ENCODE data around the gene ZW10. TPM values are rescaled to one million over a fixed set of nuclear protein-coding genes. Genes with fewer than 3 reads are reported as not detected.

ZW10 gene
- total and polyA plus RNA-seq, 2 of the 13 experiments (the other 11 are each of a cell fraction or from before 2014, with no cell fraction given) = 5.8 to 31.3 TPM

DNA sequence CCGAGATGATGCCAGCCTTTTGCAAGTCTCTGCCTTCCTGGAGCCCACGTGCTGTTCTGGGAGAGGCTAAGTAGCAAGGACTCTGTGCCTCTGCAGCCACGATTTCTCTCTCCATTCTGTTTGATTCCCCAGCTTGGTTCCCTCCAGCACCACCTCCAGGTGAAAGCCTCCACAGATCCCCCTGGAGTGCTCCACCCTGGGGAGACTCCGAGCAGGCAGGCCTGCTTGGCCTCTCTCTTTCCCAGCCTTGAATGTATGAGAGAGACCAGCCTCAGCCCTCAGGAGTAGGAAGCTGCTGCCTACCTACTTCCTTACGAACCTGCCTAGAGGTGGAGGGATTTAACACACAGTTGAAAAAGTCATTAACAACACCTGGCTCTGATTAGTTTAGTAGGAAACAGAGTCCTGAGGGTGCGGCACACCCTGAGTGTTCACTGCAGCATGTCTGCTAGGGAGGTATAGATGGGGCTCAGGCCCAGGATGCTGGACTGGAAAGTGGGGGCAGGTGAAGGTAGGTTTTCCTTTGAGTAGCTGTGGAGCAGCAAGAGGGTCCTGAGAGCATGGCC lies 89.9 kb downstream of the ZW10 start:
- no peak for FAIRE-seq
- Histone ChIP-seq H3K4me3 (replicated peaks in 1 of 3; ENCODE audit: insufficient read depth in 1 of 3, low read depth in 2 of 3, low read length in 3 of 3) (no peak overlapping the region), H3K27me3 (ENCODE audit: control insufficient read depth in 1 of 2, insufficient read depth in 2 of 2, low read length in 2 of 2) (peaks cover 0 to 21% of the 10 kb centered on the region in 2 experiments; a peak in 2 of 5 replicates), H3K9ac (ENCODE audit: insufficient read depth, low read depth, low read length) (no peak overlapping the region), H4K20me1 (ENCODE audit: insufficient read depth, low read length) (no peaks in the 10 kb centered on the region), H3K79me2 (ENCODE audit: insufficient read depth, low read length) (no peaks in the 10 kb centered on the region), H3K27ac (ENCODE audit: extremely low read length, insufficient read depth, low read length) (no peak overlapping the region), H3K36me3 (replicated peaks in 1 of 2; ENCODE audit: control insufficient read depth in 1 of 2, insufficient read depth in 2 of 2, low read length in 2 of 2) (no peaks in the 10 kb centered on the region), H3K4me2 (ENCODE audit: low read depth, low read length) (no peak overlapping the region), H3K4me1 (ENCODE audit: insufficient read depth, low read length) (no peaks in the 10 kb centered on the region), H2AFZ (ENCODE audit: low read length) (no peak overlapping the region), H3K9me3 (ENCODE audit: low read length) (no peaks in the 10 kb centered on the region)
- no peak for TF ChIP-seq SMARCC2 (IDR thresholded peaks at IDR 0.05)
- TF ChIP-seq HNRNPUL1 (IDR thresholded peaks at IDR 0.05; ENCODE audit: low read depth, low read length) = no peak
- no peak for TF ChIP-seq ZNF615 (CRISPR knock-in tag; IDR thresholded peaks at IDR 0.05; ENCODE audit: borderline replicate concordance)
- TF ChIP-seq ZNF496 (CRISPR knock-in tag; IDR thresholded peaks at IDR 0.05; ENCODE audit: insufficient replicate concordance) = no peak
- no peak for TF ChIP-seq HIC2 (CRISPR knock-in tag; IDR thresholded peaks at IDR 0.05; ENCODE audit: low read depth)
- TF ChIP-seq ZBTB1 (CRISPR knock-in tag; IDR thresholded peaks at IDR 0.05; ENCODE audit: borderline replicate concordance) = no peak
- TF ChIP-seq BCLAF1 (IDR thresholded peaks at IDR 0.05) = no peak
- TF ChIP-seq NFYB (CRISPR knock-in tag; IDR thresholded peaks at IDR 0.05) = no peak
- TF ChIP-seq WIZ (CRISPR knock-in tag; IDR thresholded peaks at IDR 0.05) = no peak
- TF ChIP-seq ZNF720 (CRISPR knock-in tag; IDR thresholded peaks at IDR 0.05) = no peak
- no peak for TF ChIP-seq CBX2 (IDR thresholded peaks at IDR 0.05; ENCODE audit: low read depth, low read length)
- TF ChIP-seq CBX2 (CRISPR knock-in tag; IDR thresholded peaks at IDR 0.05; ENCODE audit: low read depth) = no peak
- no peak for TF ChIP-seq ZNF784 (CRISPR knock-in tag; IDR thresholded peaks at IDR 0.05; ENCODE audit: borderline replicate concordance)
- no peak for TF ChIP-seq SRSF4 (IDR thresholded peaks at IDR 0.05; ENCODE audit: low read depth, low read length, poor library complexity, severe bottlenecking)
- TF ChIP-seq ZNF230 (CRISPR knock-in tag; IDR thresholded peaks at IDR 0.05) = no peak
- no peak for TF ChIP-seq YEATS4 (CRISPR knock-in tag; IDR thresholded peaks at IDR 0.05; ENCODE audit: borderline replicate concordance)
- TF ChIP-seq SKI (IDR thresholded peaks at IDR 0.05; ENCODE audit: partially characterized antibody) = no peak
- TF ChIP-seq MTERF4 (CRISPR knock-in tag; IDR thresholded peaks at IDR 0.05) = no peak
- no peak for TF ChIP-seq ZNF501 (CRISPR knock-in tag; IDR thresholded peaks at IDR 0.05)
- no peak for TF ChIP-seq ZSCAN25 (CRISPR knock-in tag; IDR thresholded peaks at IDR 0.05)
- no TSS peak for BruUV-seq (replicated peaks)
- WGBS (ENCODE audit: low lambda C conversion rate) = 28% methylated on average over 3 of the region's 6 CpGs
- POLR2A ChIA-PET = no interaction called here
- CTCF ChIA-PET (ENCODE audit: low intra/inter-chr PET ratio, low total read pairs) = no interaction called here
- ATAC-seq = peak; percentile 52
- in situ Hi-C loops (cut with HindIII; ENCODE audit: extremely low pct_ligation_motif_present, low pct_unique_long_range_greater_than_20kb) (no loop called here), intact Hi-C loops (cut with micrococcal nuclease; ENCODE audit: unreplicated experiment) (no loop called here)
- DNase-seq (ENCODE audit: low spot score) = no peak

All from HepG2 (cell line).